Stimulated activated CD4-positive, alpha-beta T cell treated with anti-CD3 and anti-CD28 coated beads, TNF-alpha, amount 100 ng/mL, for 24 hours (primary cell): Measurements from ENCODE around the gene GPRC5B.

Source experiments
- DNase-seq, 3 experiments: peaks; one replicate each; pipeline ENCODE4 v3.0.0-alpha.2; 2020; ENCODE audit warnings: low read depth in 3 of 3

GPRC5B gene

DNA sequence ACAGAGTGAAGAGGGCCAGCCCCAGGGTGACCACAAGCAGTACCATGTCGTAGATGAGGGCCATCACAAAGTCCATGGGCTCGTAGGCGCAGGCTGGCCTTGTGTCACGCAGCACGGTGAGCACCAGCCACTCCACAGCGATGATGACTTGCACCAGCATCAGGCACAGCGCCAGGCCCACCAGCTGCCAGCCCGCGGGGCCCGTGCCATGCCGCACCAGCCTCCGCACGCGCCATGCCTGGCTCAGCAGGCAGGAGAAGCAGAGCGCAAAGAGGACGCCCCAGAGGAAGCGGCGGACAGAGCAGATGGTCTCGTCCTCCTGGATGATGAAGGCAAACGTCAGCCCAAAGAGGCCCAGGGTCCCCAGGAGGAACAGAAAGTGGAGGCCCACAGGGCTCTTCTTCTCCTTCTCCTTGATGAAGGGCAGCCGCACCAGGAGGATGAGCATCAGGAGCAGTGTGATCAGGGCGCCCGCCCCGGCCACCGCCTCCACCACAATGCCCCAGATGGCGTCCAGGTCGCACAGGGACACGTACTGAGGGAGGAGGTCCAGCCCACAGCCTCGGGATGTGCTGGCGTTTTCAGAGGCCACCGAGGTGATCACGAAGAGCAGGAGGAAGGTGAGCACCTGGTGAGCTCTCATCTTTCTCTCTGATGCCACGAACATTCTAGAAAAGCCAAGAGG lies 12.3 kb downstream of the GPRC5B start:
- DNase-seq: no peak

GRCh38 chr16:19871721-19872120 lies 12.9 kb downstream of the GPRC5B start:
- DNase-seq: no peak

GRCh38 chr16:19868421-19868820 lies 16.2 kb downstream of the GPRC5B start:
- DNase-seq: no peak

DNA sequence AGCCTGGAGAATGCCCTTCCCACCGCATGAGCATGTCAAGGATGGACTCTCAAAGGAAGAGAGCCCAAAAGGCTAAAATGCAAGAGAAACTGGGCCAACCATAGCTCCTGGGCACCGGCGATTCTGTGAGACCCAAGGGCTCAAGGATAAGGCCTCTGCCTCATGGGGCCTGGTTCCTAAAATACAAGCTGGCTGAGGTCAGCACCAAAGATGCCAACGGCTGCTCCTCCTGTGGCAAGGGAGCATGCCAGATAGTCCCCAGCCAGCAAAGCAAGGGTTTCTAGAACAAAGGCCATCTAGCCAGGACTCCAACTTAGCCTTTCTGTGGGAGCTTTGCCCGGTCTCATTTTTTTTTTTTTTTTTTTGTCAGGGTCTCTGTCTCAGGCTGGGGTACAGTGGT lies 20.1 kb downstream of the GPRC5B start:
- DNase-seq: no peak

DNA sequence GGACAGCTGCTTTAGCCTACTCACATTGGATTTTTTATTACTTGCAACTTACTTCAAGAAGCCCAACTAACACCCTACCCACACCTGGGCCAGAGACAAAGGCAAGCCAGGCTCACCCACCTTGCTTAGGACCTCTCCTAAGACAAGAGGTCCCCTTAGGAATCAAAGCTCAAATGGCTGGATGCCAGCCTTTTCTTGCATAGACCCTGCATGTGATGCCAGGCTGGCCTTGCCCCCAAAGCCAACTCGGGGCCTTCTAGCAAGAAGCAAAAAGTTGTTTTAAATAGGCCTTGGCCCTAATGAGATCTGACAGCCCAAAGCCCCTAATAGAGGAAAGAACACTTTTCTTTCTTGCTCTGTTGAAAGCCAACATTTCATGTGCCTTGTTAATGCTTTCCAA lies 20.7 kb downstream of the GPRC5B start:
- DNase-seq: no peak

DNA sequence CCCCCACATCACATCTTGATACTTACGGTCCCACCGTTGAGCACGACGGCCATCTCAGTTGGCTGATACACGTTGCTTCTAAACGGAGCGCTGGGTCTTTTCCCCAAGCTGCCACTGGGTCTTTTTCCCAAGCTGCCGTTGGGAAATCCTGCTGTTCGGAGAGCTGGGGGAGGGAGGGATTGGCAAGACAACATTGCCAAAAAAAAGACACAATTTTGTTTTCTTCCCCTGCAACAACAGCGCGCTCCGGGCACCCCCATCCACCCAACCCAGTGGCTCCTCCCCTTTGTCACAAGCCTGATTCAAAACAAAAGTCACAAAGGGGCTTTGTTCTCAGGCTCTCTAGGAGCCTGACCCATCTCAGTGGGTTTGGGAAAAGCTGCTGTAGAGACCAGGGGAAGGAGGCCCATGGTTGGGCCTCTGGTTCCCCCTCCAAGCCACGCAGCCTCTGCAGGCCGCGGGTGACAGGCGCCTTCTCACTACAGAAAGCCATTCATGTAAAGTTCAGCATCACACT lies 22.8 kb downstream of the GPRC5B start:
- no peak for DNase-seq

- no peak for DNase-seq
Measured at GRCh38 chr16:19861133-19861532, 23.5 kb downstream of the GPRC5B start.

- no peak for DNase-seq
Measured at GRCh38 chr16:19860166-19861041, 24.2 kb downstream of the GPRC5B start.

GRCh38 chr16:19859603-19860002 lies 25.0 kb downstream of the GPRC5B start:
- DNase-seq: no peak

- DNase-seq: no peak
Measured at GRCh38 chr16:19859166-19859565, 25.5 kb downstream of the GPRC5B start.

- DNase-seq: no peak
Measured at GRCh38 chr16:19858340-19859018, 26.2 kb downstream of the GPRC5B start.

DNA sequence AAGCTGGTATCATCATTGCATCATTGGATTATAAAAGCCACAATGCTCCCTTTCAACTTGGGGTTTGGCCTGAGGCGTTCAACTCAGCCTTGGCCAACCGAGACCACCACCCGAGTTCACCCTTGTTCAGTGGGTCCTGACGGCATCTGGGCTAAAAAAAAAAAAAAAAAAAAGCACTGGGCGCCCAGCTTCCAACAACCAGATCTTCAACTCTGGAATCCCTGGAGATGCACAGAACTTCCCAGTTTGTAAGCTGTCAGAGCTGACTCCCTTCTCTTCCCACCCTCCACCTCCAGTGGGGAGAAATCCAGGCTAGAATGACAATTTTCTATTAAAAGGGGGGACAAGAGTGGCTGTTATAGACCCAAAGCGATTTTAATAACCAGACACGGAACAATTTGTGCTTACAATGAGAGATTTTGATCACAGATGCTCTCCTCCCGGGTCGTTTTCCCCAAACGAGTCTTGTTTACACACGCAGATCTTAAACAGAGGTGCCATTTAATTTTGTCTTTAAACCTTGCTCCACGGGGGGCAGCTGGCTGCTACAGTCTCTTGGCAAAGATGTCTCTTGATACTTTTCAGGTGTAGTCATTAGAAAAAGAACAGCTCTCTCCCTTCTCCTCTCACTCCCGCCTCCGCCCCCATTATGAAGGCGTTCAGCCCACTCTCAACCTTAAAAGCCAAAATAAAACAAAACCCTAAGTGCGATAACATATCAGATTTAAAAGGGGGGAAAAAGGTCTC lies 26.9 kb downstream of the GPRC5B start:
- no peak for DNase-seq

DNA sequence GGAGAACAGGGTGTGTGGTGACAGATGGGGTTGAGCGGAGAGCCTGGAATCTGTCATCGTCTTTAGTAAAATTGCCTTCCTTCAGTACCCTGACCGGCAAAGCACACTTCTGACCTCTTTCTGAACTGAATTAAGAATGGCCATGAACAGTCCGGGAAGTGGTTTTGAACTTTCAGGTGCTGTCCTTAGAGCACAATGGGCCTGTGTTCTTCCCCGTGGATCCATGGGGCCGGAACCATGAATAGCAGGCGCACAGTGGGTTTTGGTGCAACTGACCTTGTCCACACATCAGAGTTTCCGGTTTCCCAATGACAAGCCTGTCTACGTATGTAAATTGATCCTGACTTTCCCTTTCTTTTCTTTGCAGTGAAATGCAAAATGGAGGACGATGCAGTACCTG lies 28.5 kb downstream of the GPRC5B start:
- no peak for DNase-seq

- no peak for DNase-seq
Measured at GRCh38 chr16:19854543-19854876, 30.1 kb downstream of the GPRC5B start.

GRCh38 chr16:19853742-19854542 lies 30.7 kb downstream of the GPRC5B start:
- DNase-seq: no peak

DNA sequence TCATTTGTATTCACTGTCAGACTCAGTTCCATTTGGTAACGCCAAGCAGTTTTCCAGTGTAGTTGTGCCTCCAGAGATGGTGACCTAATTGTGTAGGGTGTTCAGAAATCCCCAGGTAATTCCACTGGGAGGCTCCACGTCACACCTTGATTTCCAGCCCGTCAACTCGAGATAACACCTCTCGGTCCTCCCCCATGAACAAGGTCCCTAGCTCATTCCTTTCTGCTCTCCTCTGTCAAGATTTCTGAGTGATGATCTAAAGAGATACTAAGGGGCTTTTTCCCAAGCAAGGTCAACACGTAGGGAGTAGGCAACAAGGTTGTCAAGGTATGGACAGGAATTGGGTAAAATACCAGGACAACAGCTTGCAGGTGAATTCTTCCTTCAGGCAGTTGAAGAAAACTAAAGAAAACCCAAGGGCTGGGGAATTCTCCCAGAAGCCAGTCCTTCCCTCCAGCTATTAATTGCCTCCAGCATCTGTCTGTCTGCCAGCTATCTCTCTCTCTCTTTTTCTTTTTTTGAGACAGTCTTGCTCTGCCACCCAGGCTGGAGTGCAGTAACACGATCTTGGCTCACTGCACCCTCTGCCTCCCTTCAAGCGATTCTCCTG lies 31.4 kb downstream of the GPRC5B start:
- no peak for DNase-seq

DNA sequence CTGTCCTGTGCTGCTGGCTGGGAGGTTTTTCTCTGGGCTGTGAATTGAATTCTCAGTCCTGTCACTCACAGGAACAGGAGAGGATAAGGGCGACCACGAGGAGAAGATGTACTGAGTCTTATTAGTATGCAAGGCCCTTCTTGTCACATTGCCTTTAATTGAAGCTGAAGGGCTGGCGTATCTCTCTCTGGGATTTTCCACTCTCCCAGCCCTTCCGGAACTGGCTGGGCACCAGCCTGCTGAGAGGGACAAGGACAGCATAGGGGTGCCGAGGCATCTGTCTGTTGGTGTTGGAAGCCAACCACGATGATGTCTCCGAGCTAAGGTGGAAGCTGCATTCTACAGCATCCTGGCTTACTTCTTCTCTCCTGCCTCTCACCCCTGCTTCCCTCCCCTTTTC lies 33.2 kb downstream of the GPRC5B start:
- no peak for DNase-seq

GRCh38 chr16:19850131-19850817 lies 34.4 kb downstream of the GPRC5B start:
- DNase-seq: no peak

- no peak for DNase-seq
Measured at GRCh38 chr16:19848756-19849155, 35.9 kb downstream of the GPRC5B start.

GRCh38 chr16:19846436-19846835 lies 38.2 kb downstream of the GPRC5B start:
- no peak for DNase-seq
